Osteocyte (in vitro differentiated cells): ENCODE measurements around the gene CDKN1C. TPM values are rescaled to one million over a fixed set of nuclear protein-coding genes. Genes with fewer than 3 reads are reported as not detected.

Source experiments
- DNase-seq: peaks from one replicate; pipeline ENCODE4 v3.0.0; 2021; ENCODE audit warnings: mixed read lengths; ENCODE audit not compliant: unreplicated experiment; ENCODE audit errors: extremely low spot score
- H3K27ac Mint-ChIP-seq: one replicate; pipeline ENCODE4 v1.8.0; 2021; ENCODE audit warnings: mild to moderate bottlenecking, mixed read lengths; ENCODE audit not compliant: unreplicated experiment
- H3K27me3 Mint-ChIP-seq: one replicate; pipeline ENCODE4 v1.8.0; 2021; ENCODE audit warnings: mixed read lengths; ENCODE audit not compliant: unreplicated experiment
- H3K36me3 Mint-ChIP-seq: one replicate; pipeline ENCODE4 v1.8.0; 2021; ENCODE audit warnings: mixed read lengths; ENCODE audit not compliant: unreplicated experiment
- H3K4me1 Mint-ChIP-seq: one replicate; pipeline ENCODE4 v1.8.0; 2021; ENCODE audit warnings: mixed read lengths; ENCODE audit not compliant: unreplicated experiment
- H3K4me3 Mint-ChIP-seq: one replicate; pipeline ENCODE4 v1.8.0; 2021; ENCODE audit warnings: mild to moderate bottlenecking, moderate library complexity, mixed read lengths; ENCODE audit not compliant: unreplicated experiment
- H3K9me3 Mint-ChIP-seq: one replicate; pipeline ENCODE4 v1.8.0; 2021; ENCODE audit warnings: mixed read lengths; ENCODE audit not compliant: unreplicated experiment
- total RNA-seq: library from RNA; stranded (reverse); gene quantifications from 2 replicates; pipeline ENCODE4 v1.2.1, GENCODE V29; 2021
- TF ChIP-seq, protein P1 (sequence below): fragments of 200-600 bp; sonication (generic); IDR thresholded peaks from 2 replicates; pipeline ENCODE4 v1.5.0; 2021; ENCODE audit warnings: antibody characterized with exemption, mild to moderate bottlenecking, moderate library complexity

The CDKN1C gene
- total RNA-seq, 1 donor from 2014 or later = 19.2 TPM

DNA sequence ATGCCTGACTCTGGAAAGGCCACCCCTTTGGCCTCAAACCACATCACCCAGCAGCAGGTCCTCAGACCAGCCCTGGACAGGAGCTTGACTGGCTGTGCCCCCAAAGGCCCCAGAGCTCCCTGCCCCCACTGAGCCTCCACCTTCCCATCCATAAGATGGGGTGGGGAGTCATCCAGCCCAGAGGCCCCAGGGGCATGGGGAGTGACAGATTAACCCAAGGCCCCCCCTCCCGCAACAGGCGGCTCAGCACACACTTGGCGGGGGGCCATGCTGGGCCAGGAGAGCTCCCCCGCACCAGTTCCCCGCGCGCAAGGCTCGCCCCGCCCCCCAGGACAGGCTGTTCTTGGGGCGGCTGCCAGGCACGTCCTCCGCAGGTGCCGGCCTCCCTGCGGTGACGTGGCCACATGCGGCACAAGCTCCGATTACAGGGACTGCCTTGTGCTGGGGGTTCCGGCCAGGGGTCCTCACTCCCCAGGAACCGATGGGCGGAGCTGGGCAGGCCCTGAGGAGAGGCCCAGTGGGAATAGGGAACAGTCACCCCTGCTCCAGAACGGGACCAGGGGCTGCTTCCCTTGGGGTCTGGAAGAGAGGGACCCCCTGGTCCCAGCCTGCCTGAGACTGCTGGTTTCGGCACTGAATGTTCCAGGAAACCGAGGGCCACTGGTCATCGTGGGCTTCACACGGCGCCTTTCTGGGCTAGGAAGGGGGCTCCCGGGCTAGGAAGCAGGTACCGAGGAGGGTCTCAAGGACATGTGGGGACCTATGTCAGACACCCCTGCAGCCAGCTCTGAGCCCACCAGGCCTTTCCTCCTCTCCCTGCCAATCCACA, 5.1 kb upstream of the CDKN1C start:
- Mint-ChIP-seq H3K4me3 (no peak overlapping the region), H3K9me3 (no peaks in the 10 kb centered on the region), H3K27me3 (no peaks in the 10 kb centered on the region), H3K4me1 (peaks cover 22% of the 10 kb centered on the region), H3K27ac (no peak overlapping the region), H3K36me3 (no peaks in the 10 kb centered on the region)
- TF ChIP-seq, protein P1, sequence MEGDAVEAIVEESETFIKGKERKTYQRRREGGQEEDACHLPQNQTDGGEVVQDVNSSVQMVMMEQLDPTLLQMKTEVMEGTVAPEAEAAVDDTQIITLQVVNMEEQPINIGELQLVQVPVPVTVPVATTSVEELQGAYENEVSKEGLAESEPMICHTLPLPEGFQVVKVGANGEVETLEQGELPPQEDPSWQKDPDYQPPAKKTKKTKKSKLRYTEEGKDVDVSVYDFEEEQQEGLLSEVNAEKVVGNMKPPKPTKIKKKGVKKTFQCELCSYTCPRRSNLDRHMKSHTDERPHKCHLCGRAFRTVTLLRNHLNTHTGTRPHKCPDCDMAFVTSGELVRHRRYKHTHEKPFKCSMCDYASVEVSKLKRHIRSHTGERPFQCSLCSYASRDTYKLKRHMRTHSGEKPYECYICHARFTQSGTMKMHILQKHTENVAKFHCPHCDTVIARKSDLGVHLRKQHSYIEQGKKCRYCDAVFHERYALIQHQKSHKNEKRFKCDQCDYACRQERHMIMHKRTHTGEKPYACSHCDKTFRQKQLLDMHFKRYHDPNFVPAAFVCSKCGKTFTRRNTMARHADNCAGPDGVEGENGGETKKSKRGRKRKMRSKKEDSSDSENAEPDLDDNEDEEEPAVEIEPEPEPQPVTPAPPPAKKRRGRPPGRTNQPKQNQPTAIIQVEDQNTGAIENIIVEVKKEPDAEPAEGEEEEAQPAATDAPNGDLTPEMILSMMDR = no peak
- no peak for DNase-seq

DNA sequence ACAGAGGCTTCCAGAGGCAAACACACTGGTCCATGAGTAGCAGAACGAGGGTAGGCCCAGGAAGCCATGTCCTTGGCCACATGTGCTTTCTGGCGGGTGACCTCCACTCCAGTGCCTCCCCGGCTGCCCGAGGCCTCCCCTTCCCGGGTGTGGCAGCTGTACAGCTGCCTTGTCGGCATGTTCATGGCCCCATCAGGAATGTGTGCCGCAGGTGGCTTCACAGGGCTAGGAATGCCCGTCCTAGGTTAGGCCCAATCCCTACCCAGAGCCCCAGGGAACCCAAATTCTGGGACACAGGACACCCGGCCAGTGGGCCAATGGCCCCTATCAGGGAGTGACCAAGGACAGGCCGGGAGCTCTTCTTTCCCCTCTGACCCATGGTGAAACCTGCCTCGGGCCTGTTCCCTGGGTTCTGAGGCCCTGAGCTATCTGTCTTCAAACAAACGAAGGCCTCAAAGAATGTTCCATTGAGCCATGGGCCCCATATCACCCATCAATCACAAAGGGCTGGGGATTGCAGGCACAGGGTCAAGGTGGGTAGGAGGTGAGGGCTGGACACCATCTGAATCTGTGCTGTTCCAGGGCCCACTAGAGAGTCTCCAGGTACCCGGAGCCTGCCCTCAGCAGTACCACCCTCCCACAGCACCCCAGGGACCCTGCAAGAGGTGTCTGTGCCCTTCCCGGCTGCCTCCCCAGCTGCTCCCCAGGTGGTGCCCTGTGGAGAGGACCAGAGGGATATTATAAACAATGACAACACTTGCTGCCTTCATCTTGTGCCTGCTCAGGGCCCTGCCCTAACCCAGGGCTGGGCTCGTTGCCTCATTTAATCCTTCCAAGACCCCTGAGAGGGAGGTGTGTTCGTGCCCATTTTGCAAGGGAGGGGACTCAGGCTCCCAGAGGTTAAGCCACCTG, 4.0 kb upstream of the CDKN1C start:
- H3K4me1 Mint-ChIP-seq = peaks cover 25% of the 10 kb centered on the region
- no peak overlapping the region for H3K27ac Mint-ChIP-seq
- DNase-seq = no peak
- no peaks in the 10 kb centered on the region for H3K27me3 Mint-ChIP-seq
- H3K4me3 Mint-ChIP-seq = no peak overlapping the region
- H3K9me3 Mint-ChIP-seq = no peaks in the 10 kb centered on the region
- TF ChIP-seq, protein P1 = no peak
- H3K36me3 Mint-ChIP-seq = no peaks in the 10 kb centered on the region

DNA sequence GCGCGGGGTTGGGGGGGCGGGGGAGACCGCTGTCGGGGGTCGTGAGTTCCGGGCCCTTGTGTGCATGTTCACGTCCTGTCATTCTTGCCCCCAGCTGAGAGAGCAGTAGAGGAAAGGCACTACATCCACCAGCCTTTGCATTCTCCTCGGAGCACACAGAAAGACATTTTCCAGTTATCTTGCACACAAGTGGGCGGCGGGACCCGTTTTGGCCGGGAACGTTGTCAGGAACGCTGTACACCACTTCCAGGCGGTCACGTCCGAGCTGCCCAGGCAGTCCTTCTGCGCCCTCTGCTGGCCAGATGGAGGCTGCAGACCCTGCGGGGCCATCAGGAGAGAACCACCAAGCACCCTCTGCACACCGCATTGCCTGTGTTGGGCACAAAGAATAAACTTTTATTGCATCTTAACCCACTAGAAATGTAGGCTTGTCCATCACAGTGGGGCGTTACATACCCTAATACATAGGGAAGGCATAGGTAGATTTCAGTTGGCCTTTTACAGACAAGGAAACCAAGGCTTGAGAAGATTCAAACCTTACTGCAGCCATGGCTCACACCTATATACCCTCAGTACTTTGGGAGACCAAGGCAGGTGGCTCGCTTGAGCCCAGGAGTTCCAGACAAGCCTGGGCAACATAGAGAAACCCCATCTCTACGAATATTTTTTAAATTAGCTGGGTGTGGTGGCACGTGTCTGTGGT, 2.8 kb upstream of the CDKN1C start:
- no peaks in the 10 kb centered on the region for H3K9me3 Mint-ChIP-seq
- H3K27ac Mint-ChIP-seq = no peak overlapping the region
- H3K4me3 Mint-ChIP-seq = no peak overlapping the region
- TF ChIP-seq, protein P1 = peak; percentile 98
- H3K27me3 Mint-ChIP-seq = no peaks in the 10 kb centered on the region
- DNase-seq = peak; percentile 96
- H3K36me3 Mint-ChIP-seq = no peaks in the 10 kb centered on the region
- peaks cover 25% of the 10 kb centered on the region for H3K4me1 Mint-ChIP-seq

DNA sequence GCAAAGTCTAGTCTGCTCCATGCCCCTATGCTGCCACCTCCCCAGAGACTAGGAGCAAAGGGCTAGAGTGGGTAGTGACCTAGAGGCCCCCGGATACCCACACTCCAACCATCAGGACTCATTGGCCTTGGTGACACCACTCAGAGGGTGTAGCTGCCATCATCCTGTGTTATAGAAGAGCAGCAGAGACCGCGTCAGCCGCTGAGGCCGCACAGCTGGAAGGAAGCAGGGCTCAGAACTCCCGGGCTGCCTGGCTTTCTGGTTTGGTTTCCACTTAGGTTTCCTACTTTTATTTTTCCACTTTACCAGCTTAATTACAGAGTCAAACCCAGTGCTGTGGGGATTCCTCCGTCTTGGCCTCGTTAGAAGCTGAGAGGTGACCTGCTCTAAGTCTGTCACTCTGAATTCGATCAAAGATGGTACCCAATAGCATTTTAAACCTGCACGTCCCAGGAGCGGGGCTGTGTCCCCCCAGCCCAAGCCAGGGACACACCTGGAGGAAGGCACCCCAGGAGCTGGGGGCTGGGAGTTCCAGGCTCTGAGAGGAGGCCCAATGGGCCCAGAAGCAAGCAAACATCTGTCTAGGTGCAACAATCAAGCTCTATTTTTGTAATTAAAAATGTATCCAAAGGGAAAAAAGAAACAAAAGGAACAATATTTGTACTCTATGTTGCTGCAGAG, 2.1 kb upstream of the CDKN1C start:
- no peak overlapping the region for H3K4me3 Mint-ChIP-seq
- H3K27me3 Mint-ChIP-seq = no peaks in the 10 kb centered on the region
- peaks cover 25% of the 10 kb centered on the region for H3K4me1 Mint-ChIP-seq

More for the DNA sequence above, 2.1 kb upstream of the CDKN1C start:
- Mint-ChIP-seq H3K9me3 (no peaks in the 10 kb centered on the region), H3K27ac (no peak overlapping the region), H3K36me3 (no peaks in the 10 kb centered on the region)
- no peak for DNase-seq
- TF ChIP-seq, protein P1 = no peak
